Prostate gland (tissue), 2 donors: Measurements from ENCODE around the gene KLF15. TPM values are rescaled to one million over a fixed set of nuclear protein-coding genes. Genes with fewer than 3 reads are reported as not detected.

Source experiments
- DNase-seq: peaks from one replicate; pipeline ENCODE4 v3.0.0-alpha.2; 2019; ENCODE audit warnings: low spot score
- H3K27ac ChIP-seq, 2 donors: fragments of 200-600 bp; sonication (generic); 2 replicates each; pipeline ENCODE4 v1.5.1; 2017 to 2019
- H3K27me3 ChIP-seq: fragments of 200-600 bp; sonication (generic); replicated peaks from 2 replicates; pipeline ENCODE4 v1.5.1; 2019; ENCODE audit not compliant: insufficient read depth
- H3K36me3 ChIP-seq, 2 donors: fragments of 200-600 bp; sonication (generic); 1 replicate in 1 of 2; 2 replicates in 1 of 2; pipeline versions ENCODE4 v1.5.1 to v1.8.1; 2017 to 2019
- H3K4me1 ChIP-seq: fragments of 200-600 bp; sonication (generic); replicated peaks from 2 replicates; pipeline ENCODE4 v1.5.1; 2019
- H3K4me3 ChIP-seq, 2 donors: fragments of 200-600 bp; sonication (generic); 2 replicates each; pipeline ENCODE4 v1.5.1; 2017 to 2019
- H3K9me3 ChIP-seq: fragments of 200-600 bp; sonication (generic); 2 replicates; pipeline ENCODE4 v1.5.1; 2017
- POLR2A ChIP-seq: fragments of 450-650 bp; IDR thresholded peaks from one replicate; pipeline ENCODE4 v1.6.1; 2016; ENCODE audit warnings: antibody characterized with exemption, mild to moderate bottlenecking
- POLR2AphosphoS5 ChIP-seq: sonication (generic); formaldehyde crosslinking; IDR thresholded peaks from one replicate; pipeline ENCODE4 v1.6.1; 2017; ENCODE audit warnings: antibody characterized with exemption
- WGBS: methylation state at CpG from one replicate; pipeline ENCODE4 v1.1.5; 2018; 5-methylcytosine and 5-hydroxymethylcytosine counted together
- intact Hi-C: fragments of 100-400 bp; cut with DNase I; formaldehyde crosslinking; loops from one replicate; pipeline ENCODE4 v1.14.2; 2022
- total RNA-seq, 2 donors: library from RNA; depleted of rRNA; stranded (reverse); fragments of >200 nt; gene quantifications; one replicate each; pipeline ENCODE4 v1.1.0, GENCODE V29; 2016
- TF ChIP-seq, protein P1 (sequence below), 4 experiments: fragments of 200-600 bp in 2 of 4; fragments of 450-650 bp in 2 of 4; sonication (generic) in 2 of 4; IDR thresholded peaks; 1 replicate in 3 of 4; 2 replicates in 1 of 4; pipeline ENCODE4 v1.5.1; 2016 to 2019; ENCODE audit warnings: antibody characterized with exemption in 4 of 4, mild to moderate bottlenecking in 2 of 4, moderate library complexity in 2 of 4

KLF15 gene
- total RNA-seq, 2 donors from 2014 or later: 52.7 to 72.6 TPM

DNA sequence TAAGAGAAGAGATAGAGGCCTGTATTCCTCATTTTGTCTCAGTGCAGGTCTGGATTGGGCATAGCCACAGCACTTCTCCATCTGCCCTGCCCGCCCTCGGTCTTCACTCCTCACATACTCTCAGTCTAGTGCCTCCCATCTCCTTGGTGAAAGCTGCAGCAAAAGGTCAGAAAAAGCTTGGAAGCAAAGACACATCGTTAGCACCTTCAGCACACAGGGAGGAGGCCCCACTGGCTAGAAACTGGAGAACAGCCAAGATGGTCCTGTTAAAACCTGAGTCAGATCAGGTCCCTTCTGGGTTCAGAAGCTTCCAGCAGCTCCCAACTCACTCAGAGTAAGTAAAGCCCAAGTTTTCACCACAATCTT lies 1.6 kb upstream of the KLF15 start:
- H3K27ac ChIP-seq: no peak overlapping the region
- H3K9me3 ChIP-seq: no peaks in the 10 kb centered on the region
- DNase-seq: no peak
- WGBS: 83% methylated on average over 3 of the region's 3 CpGs
- H3K36me3 ChIP-seq: no peaks in the 10 kb centered on the region
- peaks cover 10% of the 10 kb centered on the region for H3K4me1 ChIP-seq
- intact Hi-C loops: no loop called here
- TF ChIP-seq POLR2A: no peak
- TF ChIP-seq POLR2AphosphoS5: no peak
- TF ChIP-seq, protein P1, sequence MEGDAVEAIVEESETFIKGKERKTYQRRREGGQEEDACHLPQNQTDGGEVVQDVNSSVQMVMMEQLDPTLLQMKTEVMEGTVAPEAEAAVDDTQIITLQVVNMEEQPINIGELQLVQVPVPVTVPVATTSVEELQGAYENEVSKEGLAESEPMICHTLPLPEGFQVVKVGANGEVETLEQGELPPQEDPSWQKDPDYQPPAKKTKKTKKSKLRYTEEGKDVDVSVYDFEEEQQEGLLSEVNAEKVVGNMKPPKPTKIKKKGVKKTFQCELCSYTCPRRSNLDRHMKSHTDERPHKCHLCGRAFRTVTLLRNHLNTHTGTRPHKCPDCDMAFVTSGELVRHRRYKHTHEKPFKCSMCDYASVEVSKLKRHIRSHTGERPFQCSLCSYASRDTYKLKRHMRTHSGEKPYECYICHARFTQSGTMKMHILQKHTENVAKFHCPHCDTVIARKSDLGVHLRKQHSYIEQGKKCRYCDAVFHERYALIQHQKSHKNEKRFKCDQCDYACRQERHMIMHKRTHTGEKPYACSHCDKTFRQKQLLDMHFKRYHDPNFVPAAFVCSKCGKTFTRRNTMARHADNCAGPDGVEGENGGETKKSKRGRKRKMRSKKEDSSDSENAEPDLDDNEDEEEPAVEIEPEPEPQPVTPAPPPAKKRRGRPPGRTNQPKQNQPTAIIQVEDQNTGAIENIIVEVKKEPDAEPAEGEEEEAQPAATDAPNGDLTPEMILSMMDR (IDR thresholded peaks at IDR 0.05): no peak
- no peaks in the 10 kb centered on the region for H3K27me3 ChIP-seq
- H3K4me3 ChIP-seq: no peak overlapping the region

- WGBS: 9% methylated on average over 11 of the region's 11 CpGs
- peaks cover 10% of the 10 kb centered on the region for H3K4me1 ChIP-seq
- peak overlapping the region; percentile 96 to 98 for H3K4me3 ChIP-seq
- TF ChIP-seq, protein P1 (IDR thresholded peaks at IDR 0.05): no peak
- TF ChIP-seq POLR2AphosphoS5: no peak
- TF ChIP-seq POLR2A: no peak
- no peaks in the 10 kb centered on the region for H3K36me3 ChIP-seq
- peak; percentile 20 for DNase-seq
- no peaks in the 10 kb centered on the region for H3K27me3 ChIP-seq
- intact Hi-C loops: no loop called here
- H3K9me3 ChIP-seq: no peaks in the 10 kb centered on the region
- H3K27ac ChIP-seq: peak overlapping the region; percentile 83 to 97
Measured at GRCh38 chr3:126358038-126358815, 1.0 kb upstream of the KLF15 start.

DNA sequence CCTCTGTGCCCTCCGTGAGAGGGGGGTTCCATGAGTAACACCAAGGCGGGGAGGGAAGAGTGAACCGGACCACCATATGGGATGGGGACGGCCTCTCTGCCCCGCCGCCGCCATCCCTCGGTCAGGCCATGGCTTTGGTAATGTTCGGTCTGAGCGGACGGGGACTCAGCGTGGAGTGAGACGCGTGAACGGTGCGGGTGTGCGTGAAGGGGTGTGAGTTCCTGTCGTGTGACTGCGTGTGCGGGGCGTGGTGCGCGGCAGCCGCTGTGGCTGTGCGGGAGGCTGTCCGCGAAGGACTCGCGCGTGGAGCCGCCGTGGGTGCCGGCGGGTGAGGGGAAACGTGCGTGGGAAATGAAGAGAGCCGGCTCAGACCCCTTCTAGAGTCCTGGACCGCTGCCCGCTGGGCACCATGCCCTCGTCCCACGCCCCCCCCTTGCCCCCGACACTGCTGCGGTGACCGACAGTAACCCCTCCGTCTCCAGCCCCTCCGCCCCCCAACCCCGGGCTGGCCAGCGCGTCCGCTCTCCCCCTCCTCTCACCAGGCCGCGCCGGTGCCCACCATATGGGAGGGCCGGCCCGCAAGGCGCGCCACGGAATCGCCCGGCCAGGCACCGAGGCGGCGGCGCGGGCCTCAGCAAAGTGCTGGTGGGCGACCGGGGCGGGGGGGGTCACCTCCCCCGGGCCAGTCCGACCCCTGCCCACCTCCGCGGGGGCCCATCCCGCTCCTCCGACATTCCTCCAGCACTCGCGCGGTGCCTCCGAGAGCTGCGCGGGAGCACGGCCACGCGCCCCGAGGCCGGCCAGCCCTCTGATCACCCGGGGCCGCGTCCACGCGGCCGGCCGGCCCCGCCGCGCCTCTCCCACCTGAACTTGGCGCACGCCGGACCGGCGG lies 589 bp downstream of the KLF15 start:
- under 1% methylated on average over 72 of the region's 100 CpGs for WGBS
- peaks cover 0 to 12% of the 10 kb centered on the region in 2 donors for H3K36me3 ChIP-seq
- intact Hi-C loops: loop anchor here (1.0 kb wide), 2 partner anchors 33 to 86 kb away; no protein-coding TSS in a partner anchor
- H3K9me3 ChIP-seq: no peaks in the 10 kb centered on the region
- TF ChIP-seq, protein P1 (IDR thresholded peaks at IDR 0.05): no peak
- TF ChIP-seq POLR2A (no peak), POLR2AphosphoS5 (no peak)
- peak overlapping the region; percentile 96 to 98 for H3K4me3 ChIP-seq
- peaks cover 10% of the 10 kb centered on the region for H3K4me1 ChIP-seq
- H3K27ac ChIP-seq: peak overlapping the region; percentile 97 to 98
- peak; percentile 41 for DNase-seq
- no peaks in the 10 kb centered on the region for H3K27me3 ChIP-seq

GRCh38 chr3:126355777-126356372 lies 1.3 kb downstream of the KLF15 start:
- intact Hi-C loops: loop anchor here (1.0 kb wide), 2 partner anchors 33 to 86 kb away; no protein-coding TSS in a partner anchor
- DNase-seq: peak; percentile 98
- TF ChIP-seq POLR2AphosphoS5 (peak; percentile 99), POLR2A (peak; percentile 48)
- TF ChIP-seq, protein P1 (IDR thresholded peaks at IDR 0.05): peak in 1 of 4 experiments; percentile 15
- H3K27me3 ChIP-seq: no peaks in the 10 kb centered on the region
- H3K4me3 ChIP-seq: peak overlapping the region; percentile 96 to 98
- 2% methylated on average over 30 of the region's 32 CpGs for WGBS
- no peaks in the 10 kb centered on the region for H3K9me3 ChIP-seq
- peaks cover 10% of the 10 kb centered on the region for H3K4me1 ChIP-seq
- peaks cover 4 to 19% of the 10 kb centered on the region in 2 donors for H3K36me3 ChIP-seq
- peak overlapping the region; percentile 97 to 98 for H3K27ac ChIP-seq
